ENCODE measurements around the gene DIDO1. TPM values are rescaled to one million over a fixed set of nuclear protein-coding genes. Genes with fewer than 3 reads are reported as not detected.

DIDO1 gene
- total RNA-seq, 1 donor = 46.3 TPM

DNA sequence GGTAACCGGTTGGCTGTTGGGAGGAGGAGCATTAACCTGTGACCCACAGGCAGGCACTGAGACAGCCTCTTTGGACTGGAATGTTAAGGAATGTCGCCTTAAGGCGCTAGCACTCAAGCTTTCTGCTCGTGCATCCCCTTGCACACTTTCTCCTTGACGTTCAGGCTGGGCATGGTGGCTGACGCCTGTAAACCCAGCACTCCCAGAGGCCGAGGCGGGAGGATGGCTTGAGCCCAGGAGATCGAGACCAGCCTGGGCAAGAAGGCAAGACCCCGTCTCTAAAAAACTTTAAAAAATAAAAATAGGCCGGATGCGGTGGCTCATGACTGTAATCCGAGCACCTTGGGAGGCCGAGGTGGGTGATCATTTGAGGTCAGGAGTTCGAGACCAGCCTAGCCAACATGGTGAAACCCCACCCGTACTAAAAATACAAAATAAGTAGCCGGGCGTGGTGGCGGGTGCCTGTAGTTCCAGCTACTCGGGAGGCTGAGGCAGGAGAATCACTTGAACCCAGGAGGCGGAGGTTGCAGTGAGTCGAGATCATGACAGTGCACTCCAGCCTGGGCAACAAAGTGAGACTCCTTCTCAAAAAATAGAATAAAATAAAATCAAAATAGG, 9.8 kb upstream of the DIDO1 start:
- Histone ChIP-seq H3K36me3 (ENCODE audit: insufficient read depth, low read length) (peaks cover 20% of the 10 kb centered on the region), H2AFZ (ENCODE audit: low read length) (no peak overlapping the region), H3K4me3 (ENCODE audit: insufficient read depth, low read length) (peak overlapping the region; percentile 99), H3K4me1 (ENCODE audit: insufficient read depth, low read length) (peaks cover 15% of the 10 kb centered on the region), H3K9me3 (ENCODE audit: low read depth, low read length) (no peaks in the 10 kb centered on the region), H4K20me1 (ENCODE audit: insufficient read depth, low read length) (peaks cover 50% of the 10 kb centered on the region), H3K27me3 (ENCODE audit: insufficient read depth, low read length) (no peaks in the 10 kb centered on the region), H3K4me2 (ENCODE audit: insufficient read depth, low read length) (peak overlapping the region; percentile 99), H3K79me2 (ENCODE audit: insufficient read depth, low read length) (peaks cover 92% of the 10 kb centered on the region), H3K27ac (ENCODE audit: low read depth, low read length) (peak overlapping the region; percentile 89)
- no peak for DNase-seq (ENCODE audit: insufficient read length, low spot score, missing footprints)
- TF ChIP-seq, protein P1, sequence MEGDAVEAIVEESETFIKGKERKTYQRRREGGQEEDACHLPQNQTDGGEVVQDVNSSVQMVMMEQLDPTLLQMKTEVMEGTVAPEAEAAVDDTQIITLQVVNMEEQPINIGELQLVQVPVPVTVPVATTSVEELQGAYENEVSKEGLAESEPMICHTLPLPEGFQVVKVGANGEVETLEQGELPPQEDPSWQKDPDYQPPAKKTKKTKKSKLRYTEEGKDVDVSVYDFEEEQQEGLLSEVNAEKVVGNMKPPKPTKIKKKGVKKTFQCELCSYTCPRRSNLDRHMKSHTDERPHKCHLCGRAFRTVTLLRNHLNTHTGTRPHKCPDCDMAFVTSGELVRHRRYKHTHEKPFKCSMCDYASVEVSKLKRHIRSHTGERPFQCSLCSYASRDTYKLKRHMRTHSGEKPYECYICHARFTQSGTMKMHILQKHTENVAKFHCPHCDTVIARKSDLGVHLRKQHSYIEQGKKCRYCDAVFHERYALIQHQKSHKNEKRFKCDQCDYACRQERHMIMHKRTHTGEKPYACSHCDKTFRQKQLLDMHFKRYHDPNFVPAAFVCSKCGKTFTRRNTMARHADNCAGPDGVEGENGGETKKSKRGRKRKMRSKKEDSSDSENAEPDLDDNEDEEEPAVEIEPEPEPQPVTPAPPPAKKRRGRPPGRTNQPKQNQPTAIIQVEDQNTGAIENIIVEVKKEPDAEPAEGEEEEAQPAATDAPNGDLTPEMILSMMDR (IDR thresholded peaks at IDR 0.05; ENCODE audit: extremely low read depth, low read depth, low read length) = no peak

DNA sequence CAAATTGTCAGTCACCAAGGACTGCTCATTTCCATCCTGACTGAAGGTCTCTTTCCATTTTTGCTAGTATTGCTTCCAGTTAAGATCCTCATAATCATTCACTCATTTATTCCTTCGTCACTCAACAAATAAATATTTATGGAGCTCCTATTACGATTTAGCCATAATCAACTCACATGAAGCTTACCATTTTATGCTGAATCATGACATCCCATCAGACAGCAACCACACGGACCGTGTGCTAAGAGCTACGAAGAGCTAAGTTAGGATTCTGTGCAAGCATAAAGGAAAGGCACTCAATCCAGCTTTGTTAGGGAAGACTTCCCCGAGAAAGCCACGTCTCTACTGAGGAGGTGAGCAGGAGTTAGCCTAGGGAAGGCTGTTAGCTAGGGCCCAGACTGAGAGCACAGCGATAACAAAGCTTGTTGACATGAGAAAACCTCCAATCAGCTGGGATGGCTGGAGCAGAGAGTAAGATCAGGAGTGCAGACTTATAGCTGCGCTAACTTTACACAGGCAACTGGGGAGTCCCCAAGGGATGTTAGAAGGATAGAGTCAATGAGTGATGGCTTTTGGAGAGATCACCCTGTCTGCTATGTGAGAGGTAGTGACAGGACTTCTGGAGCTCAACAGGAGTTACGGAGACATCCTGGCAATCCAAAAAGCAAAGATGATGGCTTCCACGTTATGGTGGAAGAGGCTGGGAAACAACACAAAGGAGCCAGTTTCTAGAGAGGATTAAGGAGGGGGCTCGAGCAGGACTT, 9.1 kb upstream of the DIDO1 start:
- TF ChIP-seq, protein P1 (IDR thresholded peaks at IDR 0.05; ENCODE audit: extremely low read depth, low read depth, low read length) = no peak
- H4K20me1 ChIP-seq (ENCODE audit: insufficient read depth, low read length) = peaks cover 45% of the 10 kb centered on the region

DNA sequence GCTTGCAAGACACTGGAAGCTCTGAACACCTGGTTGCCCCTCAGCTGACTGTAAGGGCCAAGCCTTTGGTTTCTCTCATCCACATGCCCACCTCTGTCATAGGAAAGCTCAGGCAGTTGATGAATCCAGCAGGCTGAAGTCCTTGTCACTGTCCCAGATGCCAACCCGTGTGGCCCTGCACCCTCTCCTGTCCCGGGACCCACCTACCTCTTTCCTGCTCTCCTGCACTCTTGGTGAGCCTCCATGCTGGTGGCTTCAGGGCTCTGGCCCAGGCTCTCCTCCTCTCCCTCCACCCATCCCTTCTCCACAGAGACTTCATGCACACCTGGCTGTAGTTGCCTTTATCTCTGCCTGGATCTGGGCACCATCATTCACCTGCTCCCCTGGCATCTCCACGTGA, 7.7 kb upstream of the DIDO1 start:
- Histone ChIP-seq H3K27ac (ENCODE audit: low read depth, low read length) (no peak overlapping the region), H4K20me1 (ENCODE audit: insufficient read depth, low read length) (peaks cover 36% of the 10 kb centered on the region)
- DNase-seq (ENCODE audit: insufficient read length, low spot score, missing footprints) = no peak

More for the DNA sequence above, 9.1 kb upstream of the DIDO1 start:
- H3K79me2 ChIP-seq (ENCODE audit: insufficient read depth, low read length) = peaks cover 92% of the 10 kb centered on the region
- H3K4me2 ChIP-seq (ENCODE audit: insufficient read depth, low read length) = no peak overlapping the region
- H3K4me1 ChIP-seq (ENCODE audit: insufficient read depth, low read length) = peaks cover 15% of the 10 kb centered on the region
- H3K9me3 ChIP-seq (ENCODE audit: low read depth, low read length) = no peaks in the 10 kb centered on the region
- H3K27me3 ChIP-seq (ENCODE audit: insufficient read depth, low read length) = no peaks in the 10 kb centered on the region
- H3K4me3 ChIP-seq (ENCODE audit: insufficient read depth, low read length) = no peak overlapping the region
- no peak overlapping the region for H3K27ac ChIP-seq (ENCODE audit: low read depth, low read length)
- DNase-seq (ENCODE audit: insufficient read length, low spot score, missing footprints) = peak; percentile 81
- peaks cover 15% of the 10 kb centered on the region for H3K36me3 ChIP-seq (ENCODE audit: insufficient read depth, low read length)
- H2AFZ ChIP-seq (ENCODE audit: low read length) = no peak overlapping the region

More for the DNA sequence above, 7.7 kb upstream of the DIDO1 start:
- Histone ChIP-seq H3K9me3 (ENCODE audit: low read depth, low read length) (no peaks in the 10 kb centered on the region), H3K4me3 (ENCODE audit: insufficient read depth, low read length) (no peak overlapping the region), H3K27me3 (ENCODE audit: insufficient read depth, low read length) (no peaks in the 10 kb centered on the region), H3K4me1 (ENCODE audit: insufficient read depth, low read length) (peaks cover 5% of the 10 kb centered on the region), H3K4me2 (ENCODE audit: insufficient read depth, low read length) (no peak overlapping the region), H3K79me2 (ENCODE audit: insufficient read depth, low read length) (peaks cover 90% of the 10 kb centered on the region), H2AFZ (ENCODE audit: low read length) (no peak overlapping the region), H3K36me3 (ENCODE audit: insufficient read depth, low read length) (peaks cover 15% of the 10 kb centered on the region)
- TF ChIP-seq, protein P1 (IDR thresholded peaks at IDR 0.05; ENCODE audit: extremely low read depth, low read depth, low read length) = no peak
